Fibroblast of villous mesenchyme (primary cell): ENCODE data around the gene PRSS38. TPM values are rescaled to one million over a fixed set of nuclear protein-coding genes. Genes with fewer than 3 reads are reported as not detected.

Experiments
- DNase-seq: peaks from one replicate; pipeline ENCODE4 v3.0.0-alpha.2; 2010; ENCODE audit warnings: low read depth
- H3K4me3 ChIP-seq: 2 replicates; pipeline ENCODE4 v1.5.1; 2011; ENCODE audit warnings: low read depth, mild to moderate bottlenecking, low read length
- total RNA-seq: library from RNA; depleted of rRNA; stranded (reverse); fragments of >200 nt; gene quantifications from 2 replicates; pipeline ENCODE4 v1.2.3, GENCODE V29; 2012
- TF ChIP-seq, protein P1 (sequence below): IDR thresholded peaks from 2 replicates; pipeline ENCODE4 v1.5.1; 2012; ENCODE audit warnings: low read depth, mild to moderate bottlenecking, low read length; ENCODE audit not compliant: insufficient read depth

The PRSS38 gene
- total RNA-seq, 1 donor, result not detected

DNA sequence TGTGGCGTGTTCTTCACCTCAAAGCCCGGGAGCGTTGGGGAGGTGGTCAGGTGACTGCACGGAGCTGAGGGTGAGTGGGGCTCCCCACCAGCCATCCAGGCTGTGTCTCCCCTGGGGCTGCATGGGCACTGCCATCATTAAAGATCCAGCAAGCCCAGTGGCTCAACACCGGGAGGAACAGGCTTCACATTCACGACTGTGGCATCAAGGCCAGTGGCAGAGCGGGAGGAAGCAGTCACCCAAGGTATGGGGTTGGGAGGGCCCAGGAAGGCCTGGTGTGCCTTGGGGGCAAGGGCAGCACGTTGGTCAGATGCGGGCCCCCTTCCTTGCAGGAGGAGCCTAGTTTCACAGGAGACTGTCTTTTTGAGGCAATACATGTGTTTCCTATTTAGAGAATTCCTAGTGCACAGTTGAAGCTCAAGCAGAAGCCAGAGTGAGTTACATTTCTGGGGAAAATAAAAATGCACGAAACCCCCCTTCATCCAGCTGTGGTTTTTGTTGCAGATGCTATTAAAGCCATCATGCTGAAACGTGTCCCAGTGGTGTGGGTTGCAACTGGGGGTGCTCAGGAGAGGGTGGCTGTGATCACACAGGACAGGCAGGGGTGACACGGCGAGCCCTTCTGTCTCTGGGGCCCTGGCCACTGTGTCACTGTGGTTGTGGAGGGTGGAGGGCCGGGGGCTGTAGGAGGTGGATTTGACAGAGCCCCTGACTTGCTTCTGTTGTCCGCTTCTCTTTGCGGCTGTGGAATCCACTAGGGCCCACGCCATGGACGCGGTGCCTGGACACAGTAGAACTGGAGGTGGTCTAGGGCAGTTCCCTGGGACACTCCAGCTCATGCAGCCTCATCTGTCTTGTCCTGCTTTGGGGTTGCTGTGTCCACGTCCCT, 46.2 kb upstream of the PRSS38 start:
- DNase-seq, result no peak
- TF ChIP-seq, protein P1, sequence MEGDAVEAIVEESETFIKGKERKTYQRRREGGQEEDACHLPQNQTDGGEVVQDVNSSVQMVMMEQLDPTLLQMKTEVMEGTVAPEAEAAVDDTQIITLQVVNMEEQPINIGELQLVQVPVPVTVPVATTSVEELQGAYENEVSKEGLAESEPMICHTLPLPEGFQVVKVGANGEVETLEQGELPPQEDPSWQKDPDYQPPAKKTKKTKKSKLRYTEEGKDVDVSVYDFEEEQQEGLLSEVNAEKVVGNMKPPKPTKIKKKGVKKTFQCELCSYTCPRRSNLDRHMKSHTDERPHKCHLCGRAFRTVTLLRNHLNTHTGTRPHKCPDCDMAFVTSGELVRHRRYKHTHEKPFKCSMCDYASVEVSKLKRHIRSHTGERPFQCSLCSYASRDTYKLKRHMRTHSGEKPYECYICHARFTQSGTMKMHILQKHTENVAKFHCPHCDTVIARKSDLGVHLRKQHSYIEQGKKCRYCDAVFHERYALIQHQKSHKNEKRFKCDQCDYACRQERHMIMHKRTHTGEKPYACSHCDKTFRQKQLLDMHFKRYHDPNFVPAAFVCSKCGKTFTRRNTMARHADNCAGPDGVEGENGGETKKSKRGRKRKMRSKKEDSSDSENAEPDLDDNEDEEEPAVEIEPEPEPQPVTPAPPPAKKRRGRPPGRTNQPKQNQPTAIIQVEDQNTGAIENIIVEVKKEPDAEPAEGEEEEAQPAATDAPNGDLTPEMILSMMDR, result no peak
- H3K4me3 ChIP-seq, result no peak overlapping the region

DNA sequence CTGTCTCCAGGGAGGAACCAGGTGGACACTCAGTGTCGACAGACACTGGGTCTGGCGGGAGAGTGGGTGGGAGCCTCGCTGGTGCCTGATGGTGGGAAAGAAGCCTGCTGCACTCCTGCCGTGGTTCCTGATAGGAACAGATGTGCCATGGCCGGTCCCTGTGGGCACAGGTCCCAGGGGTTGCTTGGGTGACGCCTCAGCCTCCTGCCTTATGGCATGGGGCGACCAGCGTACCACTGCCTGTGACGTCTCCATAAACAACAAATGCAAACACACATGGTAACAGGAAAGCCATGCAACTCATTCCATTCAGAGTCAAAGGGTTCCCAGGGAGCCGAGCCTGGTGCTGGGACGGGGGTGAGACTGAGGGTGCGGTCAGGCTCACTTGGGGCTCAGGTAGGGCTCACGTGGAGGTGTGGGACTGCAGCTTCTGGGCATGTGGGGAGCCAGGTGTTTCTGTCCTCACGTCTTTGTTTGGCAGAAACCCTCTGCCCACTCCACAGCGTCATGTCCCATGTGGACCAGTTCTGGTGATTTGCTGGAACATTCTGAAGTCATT, 45.5 kb upstream of the PRSS38 start:
- no peak for DNase-seq
- H3K4me3 ChIP-seq, result no peak overlapping the region
- TF ChIP-seq, protein P1, result no peak

DNA sequence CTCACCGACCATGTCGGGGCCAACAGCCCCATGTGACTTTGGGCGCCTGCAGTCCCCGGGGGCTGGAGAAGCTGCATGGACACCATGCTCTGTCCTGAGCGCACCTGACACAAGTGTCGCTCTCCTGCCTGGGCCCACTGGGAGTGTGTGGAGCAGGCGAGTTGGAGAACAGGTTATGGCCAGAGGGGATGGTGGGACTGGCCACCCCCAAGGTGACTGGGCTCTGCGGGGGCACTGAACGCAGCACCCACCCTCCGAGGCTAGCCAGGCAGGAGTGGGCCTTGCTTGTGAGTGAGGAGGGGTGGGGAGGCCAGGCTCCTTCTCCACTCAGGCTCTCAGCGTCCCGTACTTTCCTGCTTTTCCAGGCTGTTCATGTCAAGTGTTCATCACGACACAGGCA, 44.7 kb upstream of the PRSS38 start:
- TF ChIP-seq, protein P1, result no peak
- DNase-seq, result no peak
- no peak overlapping the region for H3K4me3 ChIP-seq

DNA sequence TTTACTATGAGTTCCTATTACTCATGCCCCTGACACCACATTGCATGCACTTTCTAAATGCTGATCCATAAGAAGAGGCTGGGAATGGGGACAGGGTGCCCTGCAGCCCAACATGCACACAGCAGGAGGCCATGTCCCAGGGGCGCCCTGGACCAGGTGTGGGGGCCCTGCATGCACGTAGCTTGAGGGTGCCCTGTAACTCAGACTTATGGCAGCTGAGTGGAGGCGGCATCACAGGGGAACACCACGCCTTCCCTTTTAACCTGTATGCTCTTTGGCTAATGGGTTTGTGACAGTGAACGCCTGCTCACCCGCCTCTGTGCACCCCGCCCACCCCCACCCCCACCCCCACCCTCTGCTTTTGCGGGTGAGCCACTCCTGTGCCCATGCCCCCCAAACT, 44.1 kb upstream of the PRSS38 start:
- no peak overlapping the region for H3K4me3 ChIP-seq
- DNase-seq, result no peak
- TF ChIP-seq, protein P1, result no peak

DNA sequence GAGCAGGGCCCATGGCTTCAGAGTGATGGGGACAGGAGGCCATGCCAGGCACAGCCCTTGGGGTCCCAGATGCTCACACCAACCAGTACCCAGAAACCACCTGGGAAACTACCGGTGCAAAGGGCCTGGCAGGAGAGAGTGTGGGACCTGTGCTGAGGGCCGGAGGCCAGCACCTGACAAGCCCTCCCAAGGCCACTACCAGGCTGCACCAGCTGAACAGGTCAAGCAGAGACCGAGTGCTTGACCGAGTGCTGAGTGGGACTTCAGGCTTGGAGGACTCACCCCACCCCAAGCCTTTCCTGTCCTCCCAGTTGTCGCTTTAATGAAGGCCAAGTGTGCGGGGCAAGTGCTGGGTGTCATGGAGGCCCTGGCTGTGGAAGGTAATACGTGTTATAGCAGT, 43.7 kb upstream of the PRSS38 start:
- TF ChIP-seq, protein P1, result no peak
- DNase-seq, result no peak
- no peak overlapping the region for H3K4me3 ChIP-seq

DNA sequence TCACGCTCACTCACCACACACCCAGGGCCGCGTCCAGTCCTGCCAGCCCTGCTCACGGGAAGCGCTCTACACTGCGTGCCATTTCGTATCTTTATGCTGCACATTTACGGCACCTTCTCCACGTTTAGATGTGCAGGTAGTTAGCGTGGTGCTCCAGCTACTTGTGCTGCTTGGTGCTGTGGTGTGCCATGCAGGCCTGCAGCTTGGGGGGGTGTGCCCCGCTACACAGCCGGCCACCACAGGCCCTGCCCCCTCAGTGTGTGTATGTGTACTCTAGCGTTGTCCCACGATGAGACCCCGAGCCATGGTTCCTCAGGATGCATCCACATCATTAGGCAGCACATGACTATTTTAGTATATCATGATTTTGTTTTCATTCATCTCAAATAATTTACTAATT, 41.9 kb upstream of the PRSS38 start:
- TF ChIP-seq, protein P1, result no peak
- H3K4me3 ChIP-seq, result no peak overlapping the region
- no peak for DNase-seq
